Osteoblast (primary cell): ENCODE measurements around the gene CDH4. TPM values are rescaled to one million over a fixed set of nuclear protein-coding genes. Genes with fewer than 3 reads are reported as not detected.
A peak's percentile ranks its signal among the peaks of the same experiment; 100 is the strongest.

Experiments
- DNase-seq: peaks from one replicate; pipeline ENCODE4 v3.0.0; 2011; ENCODE audit warnings: low spot score, mixed read lengths; ENCODE audit not compliant: insufficient read length; ENCODE audit errors: missing footprints
- H2AFZ ChIP-seq: 2 replicates; pipeline ENCODE4 v1.6.0; 2011; ENCODE audit warnings: mild to moderate bottlenecking, low read length
- H3K27ac ChIP-seq: 2 replicates; pipeline ENCODE4 v1.5.1; 2011; ENCODE audit warnings: mild to moderate bottlenecking, low read depth, low read length, moderate library complexity
- H3K27me3 ChIP-seq: 2 replicates; pipeline ENCODE4 v1.6.0; 2012; ENCODE audit warnings: mild to moderate bottlenecking, control low read depth, inconsistent platforms, low read length, moderate library complexity; ENCODE audit not compliant: insufficient read depth
- H3K36me3 ChIP-seq: 2 replicates; pipeline ENCODE4 v1.5.1; 2011; ENCODE audit warnings: mild to moderate bottlenecking, low read length, control low read depth, moderate library complexity; ENCODE audit not compliant: insufficient read depth
- H3K4me1 ChIP-seq: 2 replicates; pipeline ENCODE4 v1.5.1; 2011; ENCODE audit warnings: mild to moderate bottlenecking, low read length, control low read depth, moderate library complexity; ENCODE audit not compliant: insufficient read depth
- H3K4me2 ChIP-seq: 2 replicates; pipeline ENCODE4 v1.6.0; 2011; ENCODE audit warnings: mild to moderate bottlenecking, low read length; ENCODE audit not compliant: insufficient read depth
- H3K4me3 ChIP-seq: fragments of 200-600 bp; sonication (generic); 3 replicates; pipeline ENCODE4 v1.5.1; 2012; ENCODE audit warnings: mild to moderate bottlenecking, low read length, inconsistent platforms; ENCODE audit not compliant: insufficient read depth
- H3K79me2 ChIP-seq: 2 replicates; pipeline ENCODE4 v1.6.0; 2012; ENCODE audit warnings: mild to moderate bottlenecking, low read length, control low read depth, inconsistent platforms; ENCODE audit not compliant: insufficient read depth
- H3K9me3 ChIP-seq: 2 replicates; pipeline ENCODE4 v1.5.1; 2011; ENCODE audit warnings: low read depth, low read length, control low read depth
- H4K20me1 ChIP-seq: 2 replicates; pipeline ENCODE4 v1.6.0; 2012; ENCODE audit warnings: mild to moderate bottlenecking, low read length, control low read depth; ENCODE audit not compliant: insufficient read depth
- total RNA-seq: library from RNA; depleted of rRNA; stranded (reverse); fragments of >200 nt; gene quantifications from 2 replicates; pipeline ENCODE4 v1.2.3, GENCODE V29; 2012
- TF ChIP-seq, protein P1 (sequence below): IDR thresholded peaks from 2 replicates; pipeline ENCODE4 v1.5.1; 2011; ENCODE audit warnings: mild to moderate bottlenecking, low read depth, low read length, moderate library complexity; ENCODE audit errors: extremely low read depth

Gene CDH4
- total RNA-seq, 1 donor, result 1.1 TPM

DNA sequence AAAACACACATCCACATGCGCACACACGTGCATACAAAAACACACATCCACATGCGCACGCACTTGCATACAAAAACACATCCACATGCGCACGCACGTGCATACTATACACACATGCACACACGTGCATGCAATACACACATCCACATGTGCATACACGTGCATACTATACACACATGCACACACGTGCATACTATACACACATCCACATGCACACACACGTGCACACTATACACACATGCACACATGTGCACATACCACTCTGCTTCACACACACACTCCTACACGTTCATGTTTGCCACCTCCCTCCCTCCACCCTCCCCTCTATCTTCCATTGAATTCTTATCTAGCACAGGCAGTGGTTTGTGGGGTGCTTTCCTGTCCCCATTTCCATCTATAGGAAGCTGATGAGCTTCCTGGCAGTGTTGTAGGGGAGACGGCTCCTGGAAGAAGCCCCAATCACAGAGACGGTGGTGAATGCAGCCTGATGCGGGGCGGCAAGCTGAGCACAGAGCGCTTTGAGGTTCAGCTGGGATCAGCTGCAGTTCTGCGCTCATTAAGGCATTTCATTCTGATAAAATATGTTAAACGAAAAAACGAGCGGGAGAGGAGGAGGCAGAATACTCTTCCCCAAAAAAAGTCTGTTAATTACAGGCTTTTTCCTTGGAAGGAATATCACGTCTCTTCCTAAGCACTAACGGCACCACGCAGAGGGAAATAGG is 525.9 kb downstream of the CDH4 start:
- H3K27me3 ChIP-seq, result no peaks in the 10 kb centered on the region
- H4K20me1 ChIP-seq, result no peaks in the 10 kb centered on the region
- H3K79me2 ChIP-seq, result no peaks in the 10 kb centered on the region
- TF ChIP-seq, protein P1, sequence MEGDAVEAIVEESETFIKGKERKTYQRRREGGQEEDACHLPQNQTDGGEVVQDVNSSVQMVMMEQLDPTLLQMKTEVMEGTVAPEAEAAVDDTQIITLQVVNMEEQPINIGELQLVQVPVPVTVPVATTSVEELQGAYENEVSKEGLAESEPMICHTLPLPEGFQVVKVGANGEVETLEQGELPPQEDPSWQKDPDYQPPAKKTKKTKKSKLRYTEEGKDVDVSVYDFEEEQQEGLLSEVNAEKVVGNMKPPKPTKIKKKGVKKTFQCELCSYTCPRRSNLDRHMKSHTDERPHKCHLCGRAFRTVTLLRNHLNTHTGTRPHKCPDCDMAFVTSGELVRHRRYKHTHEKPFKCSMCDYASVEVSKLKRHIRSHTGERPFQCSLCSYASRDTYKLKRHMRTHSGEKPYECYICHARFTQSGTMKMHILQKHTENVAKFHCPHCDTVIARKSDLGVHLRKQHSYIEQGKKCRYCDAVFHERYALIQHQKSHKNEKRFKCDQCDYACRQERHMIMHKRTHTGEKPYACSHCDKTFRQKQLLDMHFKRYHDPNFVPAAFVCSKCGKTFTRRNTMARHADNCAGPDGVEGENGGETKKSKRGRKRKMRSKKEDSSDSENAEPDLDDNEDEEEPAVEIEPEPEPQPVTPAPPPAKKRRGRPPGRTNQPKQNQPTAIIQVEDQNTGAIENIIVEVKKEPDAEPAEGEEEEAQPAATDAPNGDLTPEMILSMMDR, result no peak
- H3K9me3 ChIP-seq, result no peaks in the 10 kb centered on the region
- no peak overlapping the region for H3K4me2 ChIP-seq
- DNase-seq, result peak; percentile 58
- H3K36me3 ChIP-seq, result no peaks in the 10 kb centered on the region
- H3K4me3 ChIP-seq, result no peak overlapping the region
- no peak overlapping the region for H2AFZ ChIP-seq
- H3K27ac ChIP-seq, result no peak overlapping the region
- H3K4me1 ChIP-seq, result no peaks in the 10 kb centered on the region

DNA sequence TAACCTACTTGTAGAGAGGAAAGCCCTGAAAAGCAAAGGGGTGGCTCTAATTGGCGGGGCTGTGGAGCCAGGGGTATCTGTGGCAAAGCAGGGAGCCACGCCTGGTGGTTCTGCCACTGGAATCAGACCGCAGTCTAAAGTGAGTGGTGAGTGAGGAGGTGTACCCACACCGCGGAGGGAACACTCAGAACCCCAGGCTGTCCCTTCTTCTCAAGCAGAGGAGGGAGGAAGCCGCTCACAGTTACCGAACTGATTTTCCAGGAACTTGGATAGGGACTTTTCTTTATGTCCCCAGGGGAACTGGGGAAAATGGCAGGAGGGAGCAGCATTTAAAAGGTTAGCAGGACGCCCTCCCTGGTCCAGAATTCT is 526.4 kb downstream of the CDH4 start:
- no peaks in the 10 kb centered on the region for H3K4me1 ChIP-seq
- H3K27me3 ChIP-seq, result no peaks in the 10 kb centered on the region
- no peaks in the 10 kb centered on the region for H3K79me2 ChIP-seq
- H3K4me3 ChIP-seq, result no peak overlapping the region
- TF ChIP-seq, protein P1, result no peak
- no peak overlapping the region for H2AFZ ChIP-seq
- no peak overlapping the region for H3K27ac ChIP-seq
- H4K20me1 ChIP-seq, result no peaks in the 10 kb centered on the region
- no peak for DNase-seq
- H3K36me3 ChIP-seq, result no peaks in the 10 kb centered on the region
- H3K9me3 ChIP-seq, result no peaks in the 10 kb centered on the region
- no peak overlapping the region for H3K4me2 ChIP-seq

DNA sequence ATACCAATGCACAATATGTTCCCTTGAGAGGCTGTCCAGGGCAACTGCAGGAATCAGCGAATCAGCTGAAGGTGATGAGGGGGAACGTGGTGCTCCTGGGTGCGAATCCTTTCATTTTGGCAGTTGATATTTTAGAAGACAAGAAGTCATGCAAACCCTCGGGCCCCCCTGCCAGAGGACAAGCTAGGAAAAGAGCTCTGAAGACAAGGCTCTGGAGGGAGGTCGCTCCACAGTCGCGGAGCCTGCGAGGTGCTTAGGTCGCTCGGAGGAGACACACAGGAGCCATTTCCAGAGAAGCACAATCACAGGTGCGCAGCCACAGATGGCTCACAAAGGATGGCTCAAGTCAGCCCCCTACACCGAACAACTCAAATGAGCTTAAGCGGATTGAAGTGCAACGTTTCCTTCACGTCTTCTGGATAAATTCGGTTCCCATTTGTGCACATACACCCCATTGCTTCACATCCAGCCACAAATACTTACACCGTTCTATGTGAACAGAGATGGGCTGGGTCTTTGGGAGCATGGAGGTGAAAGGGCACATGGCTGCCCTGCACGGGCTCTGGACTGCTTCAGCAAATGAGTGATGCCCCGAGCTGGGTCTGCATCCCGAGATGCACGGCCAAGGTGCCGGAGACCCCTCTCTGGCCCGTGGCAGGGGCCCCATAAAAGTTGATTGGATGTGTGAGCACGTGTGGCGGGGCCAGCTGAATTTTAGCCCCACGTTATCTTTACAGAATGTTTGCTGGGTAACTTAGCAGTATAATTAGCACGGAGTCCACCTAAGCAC is 527.3 kb downstream of the CDH4 start:
- Histone ChIP-seq H3K4me2 (no peak overlapping the region), H3K4me3 (no peak overlapping the region), H2AFZ (no peak overlapping the region), H3K27ac (no peak overlapping the region), H3K9me3 (no peaks in the 10 kb centered on the region), H3K79me2 (no peaks in the 10 kb centered on the region), H3K27me3 (no peaks in the 10 kb centered on the region), H3K4me1 (no peaks in the 10 kb centered on the region), H4K20me1 (no peaks in the 10 kb centered on the region), H3K36me3 (no peaks in the 10 kb centered on the region)
- DNase-seq, result peak; percentile 29
- TF ChIP-seq, protein P1, result no peak

DNA sequence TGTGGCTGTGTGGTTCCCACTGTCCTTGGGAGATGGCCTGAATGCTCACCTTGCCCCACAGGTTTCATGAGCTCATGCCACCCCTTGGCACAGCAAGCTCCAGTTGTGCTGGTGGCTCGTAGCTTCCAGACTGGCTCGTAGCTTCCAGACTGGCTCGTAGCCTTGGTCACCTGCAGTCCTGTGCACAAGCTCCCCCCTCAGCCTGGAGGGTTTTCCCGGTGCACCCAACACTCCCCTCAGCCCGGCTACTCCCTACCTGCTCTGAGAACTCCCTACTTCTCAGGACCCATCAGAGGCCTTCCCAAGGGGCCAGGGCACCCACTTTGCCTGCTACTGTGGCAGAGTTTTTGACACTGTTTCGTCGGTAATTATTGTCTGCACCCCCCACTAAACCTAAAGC is 528.0 kb downstream of the CDH4 start:
- Histone ChIP-seq H4K20me1 (no peaks in the 10 kb centered on the region), H3K79me2 (no peaks in the 10 kb centered on the region), H3K4me2 (no peak overlapping the region), H2AFZ (no peak overlapping the region), H3K4me3 (no peak overlapping the region), H3K27me3 (no peaks in the 10 kb centered on the region), H3K27ac (no peak overlapping the region), H3K4me1 (no peaks in the 10 kb centered on the region), H3K9me3 (no peaks in the 10 kb centered on the region), H3K36me3 (no peaks in the 10 kb centered on the region)
- no peak for DNase-seq
- TF ChIP-seq, protein P1, result no peak
